Panc1 (cell line): ENCODE data around the gene DIAPH1. TPM values are rescaled to one million over a fixed set of nuclear protein-coding genes. Genes with fewer than 3 reads are reported as not detected.
A peak's percentile ranks its signal among the peaks of the same experiment; 100 is the strongest.

Experiments used
- ATAC-seq: fragments of 200-7000 bp; cut with Tn5 transposase; 2 replicates; pipeline ENCODE4 v1.9.1; 2020; ENCODE audit warnings: mild to moderate bottlenecking, moderate library complexity
- BruUV-seq: library from RNA; stranded (reverse); fragments of 400-500 nt; replicated peaks from 2 replicates; lab custom pipeline; 2021; lab: Mats Ljungman, UMichigan
- CTCF ChIA-PET: fragments of 300-600 bp; sonication (Branson Sonifier 250); formaldehyde crosslinking; loops from one replicate; lab custom pipeline; 2022; ENCODE audit warnings: antibody characterized with exemption; lab: Charles Lee
- POLR2A ChIA-PET: fragments of 300-600 bp; sonication (Branson Sonifier 250); formaldehyde crosslinking; loops from one replicate; lab custom pipeline; 2022; ENCODE audit warnings: antibody characterized with exemption; lab: Charles Lee
- DNase-seq: peaks from one replicate; pipeline ENCODE4 v3.0.0-alpha.2; 2010; ENCODE audit warnings: low read depth, low spot score
- H3K27ac ChIP-seq: 2 replicates; pipeline ENCODE4 v1.5.1; 2011; ENCODE audit warnings: mild to moderate bottlenecking, low read length, inconsistent platforms
- H3K27me3 ChIP-seq: fragments of 200-500 bp; sonication (Bioruptor generic); 2 replicates; pipeline ENCODE4 v1.6.0; 2014; ENCODE audit warnings: low read length, inconsistent platforms; ENCODE audit not compliant: control insufficient read depth, insufficient read depth
- H3K36me3 ChIP-seq: fragments of 200-500 bp; sonication (Bioruptor generic); 2 replicates; pipeline ENCODE4 v1.5.1; 2014; ENCODE audit warnings: inconsistent platforms, mild to moderate bottlenecking, low read length, moderate library complexity; ENCODE audit not compliant: control insufficient read depth, insufficient read depth
- H3K4me1 ChIP-seq: 2 replicates; pipeline ENCODE4 v1.5.1; 2011; ENCODE audit warnings: inconsistent platforms, mild to moderate bottlenecking, low read length, moderate library complexity; ENCODE audit not compliant: control insufficient read depth, insufficient read depth
- H3K4me3 ChIP-seq, 2 experiments: 2 replicates each; pipeline ENCODE4 v1.5.1; 2011 to 2012; ENCODE audit warnings: low read depth in 2 of 2, low read length in 2 of 2, mild to moderate bottlenecking in 2 of 2, inconsistent platforms in 1 of 2, moderate library complexity in 1 of 2
- H3K9me3 ChIP-seq: fragments of 200-500 bp; sonication (Bioruptor generic); 2 replicates; pipeline ENCODE4 v1.5.1; 2014; ENCODE audit warnings: low read depth, mild to moderate bottlenecking, inconsistent platforms, low read length, moderate library complexity; ENCODE audit not compliant: control insufficient read depth, insufficient read depth
- CTCF ChIP-seq: fragments of 450-650 bp; IDR thresholded peaks from 2 replicates; pipeline ENCODE4 v1.5.1; 2017; ENCODE audit warnings: mild to moderate bottlenecking
- POLR2AphosphoS5 ChIP-seq: IDR thresholded peaks from 2 replicates; pipeline ENCODE4 v1.6.1; 2012; ENCODE audit warnings: mild to moderate bottlenecking, low read depth, low read length, moderate library complexity
- REST ChIP-seq, 2 experiments: IDR thresholded peaks; 2 replicates each; pipeline ENCODE4 v1.6.1; 2011 to 2012; ENCODE audit warnings: low read depth in 2 of 2, control low read depth in 1 of 2, low read length in 1 of 2, mild to moderate bottlenecking in 1 of 2, moderate library complexity in 1 of 2; ENCODE audit not compliant: insufficient read depth in 1 of 2
- SIN3A ChIP-seq: IDR thresholded peaks from 2 replicates; pipeline ENCODE4 v1.6.1; 2012; ENCODE audit warnings: low read depth, mild to moderate bottlenecking, low read length, moderate library complexity, borderline replicate concordance; ENCODE audit not compliant: insufficient read depth
- TCF7L2 ChIP-seq: IDR thresholded peaks from 2 replicates; pipeline ENCODE4 v1.6.1; 2011; ENCODE audit warnings: mild to moderate bottlenecking, low read depth, low read length, inconsistent platforms
- in situ Hi-C: cut with HindIII; loops from 2 replicates; pipeline ENCODE4 v1.10.0; 2016; ENCODE audit warnings: low sequenced_read_pairs, low pct_unique_long_range_greater_than_20kb
- intact Hi-C: fragments of 100-400 bp; cut with micrococcal nuclease; formaldehyde crosslinking; loops from one replicate; pipeline ENCODE4 v1.10.0; 2022; ENCODE audit not compliant: unreplicated experiment
- total RNA-seq: library from RNA; stranded (reverse); gene quantifications from one replicate; pipeline ENCODE4 v1.2.1, GENCODE V29; 2021; ENCODE audit not compliant: unreplicated experiment

The DIAPH1 gene
- total RNA-seq, 1 experiment from 2014 or later = 155 TPM

- Histone ChIP-seq H3K4me1 (peaks cover 12% of the 10 kb centered on the region), H3K27ac (no peak overlapping the region), H3K9me3 (no peaks in the 10 kb centered on the region), H3K36me3 (no peaks in the 10 kb centered on the region), H3K27me3 (no peaks in the 10 kb centered on the region), H3K4me3 (peak overlapping the region in 1 of 2 experiments; percentile 8; a peak in 1 of 4 replicates)
- no peak for ATAC-seq
- ChIA-PET POLR2A (interaction anchor here (0.7 kb wide), 1 partner anchor 11 kb away, joined by 4 read pairs; no protein-coding TSS in a partner anchor), CTCF (no interaction called here)
- no TSS peak for BruUV-seq
- intact Hi-C loops = no loop called here
- DNase-seq = no peak
- in situ Hi-C loops = no loop called here
- TF ChIP-seq TCF7L2 (no peak), REST (IDR thresholded peaks at IDR 0.05; ENCODE audit: insufficient read depth in 1 of 2, low read depth in 2 of 2, low read length in 1 of 2) (no peak), CTCF (no peak), SIN3A (no peak), POLR2AphosphoS5 (no peak)
Observed at GRCh38 chr5:141478321-141478945, 140.4 kb downstream of the DIAPH1 start.

GRCh38 chr5:141477815-141478214, 141.0 kb downstream of the DIAPH1 start:
- Histone ChIP-seq H3K36me3 (no peaks in the 10 kb centered on the region), H3K4me3 (peak overlapping the region in 1 of 2 experiments; percentile 8; a peak in 1 of 4 replicates), H3K27ac (no peak overlapping the region), H3K9me3 (no peaks in the 10 kb centered on the region), H3K27me3 (no peaks in the 10 kb centered on the region), H3K4me1 (peaks cover 12% of the 10 kb centered on the region)
- ChIA-PET CTCF (no interaction called here), POLR2A (no interaction called here)
- DNase-seq (no peak), ATAC-seq (no peak)
- in situ Hi-C loops = no loop called here
- TF ChIP-seq SIN3A (no peak), TCF7L2 (no peak), CTCF (no peak), POLR2AphosphoS5 (no peak), REST (IDR thresholded peaks at IDR 0.05; ENCODE audit: insufficient read depth in 1 of 2, low read depth in 2 of 2, low read length in 1 of 2) (no peak)
- no TSS peak for BruUV-seq
- intact Hi-C loops = no loop called here
